Fibroblast of villous mesenchyme (primary cell): Measurements from ENCODE around the gene IFITM5. TPM values are rescaled to one million over a fixed set of nuclear protein-coding genes. Genes with fewer than 3 reads are reported as not detected.
"Not testable (repeated sequence)": the region's sequence is repeated elsewhere in the genome, so short reads cannot be mapped to it uniquely, and the experiment has no call there.

Experiments
- DNase-seq: peaks from one replicate; pipeline ENCODE4 v3.0.0-alpha.2; 2010; ENCODE audit warnings: low read depth
- H3K4me3 ChIP-seq: 2 replicates; pipeline ENCODE4 v1.5.1; 2011; ENCODE audit warnings: low read depth, mild to moderate bottlenecking, low read length
- total RNA-seq: library from RNA; depleted of rRNA; stranded (reverse); fragments of >200 nt; gene quantifications from 2 replicates; pipeline ENCODE4 v1.2.3, GENCODE V29; 2012
- TF ChIP-seq, protein P1 (sequence below): IDR thresholded peaks from 2 replicates; pipeline ENCODE4 v1.5.1; 2012; ENCODE audit warnings: low read depth, mild to moderate bottlenecking, low read length; ENCODE audit not compliant: insufficient read depth

IFITM5 gene
- total RNA-seq, 1 donor: not detected

DNA sequence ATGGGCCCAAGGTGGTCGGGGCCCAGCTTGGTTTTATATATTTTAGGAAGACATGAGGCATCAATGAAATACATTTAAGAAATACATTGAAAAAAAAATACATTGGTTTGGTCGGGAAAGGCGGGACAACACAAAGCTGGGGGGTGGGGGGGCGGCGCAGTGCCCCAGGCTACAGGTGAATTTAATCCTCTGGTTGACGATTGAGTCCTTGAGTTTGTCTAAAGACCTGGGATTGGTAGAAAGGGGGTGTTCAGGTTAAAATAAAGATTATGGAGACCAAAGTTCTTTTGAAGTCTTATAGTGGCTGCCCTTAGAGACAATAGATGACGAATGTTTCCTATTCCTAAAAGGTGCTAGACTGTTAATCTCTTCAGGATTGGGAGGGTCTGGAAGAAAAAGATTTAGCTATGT lies 17.6 kb upstream of the IFITM5 start:
- DNase-seq: no peak
- peak overlapping the region; percentile 79 for H3K4me3 ChIP-seq
- TF ChIP-seq, protein P1, sequence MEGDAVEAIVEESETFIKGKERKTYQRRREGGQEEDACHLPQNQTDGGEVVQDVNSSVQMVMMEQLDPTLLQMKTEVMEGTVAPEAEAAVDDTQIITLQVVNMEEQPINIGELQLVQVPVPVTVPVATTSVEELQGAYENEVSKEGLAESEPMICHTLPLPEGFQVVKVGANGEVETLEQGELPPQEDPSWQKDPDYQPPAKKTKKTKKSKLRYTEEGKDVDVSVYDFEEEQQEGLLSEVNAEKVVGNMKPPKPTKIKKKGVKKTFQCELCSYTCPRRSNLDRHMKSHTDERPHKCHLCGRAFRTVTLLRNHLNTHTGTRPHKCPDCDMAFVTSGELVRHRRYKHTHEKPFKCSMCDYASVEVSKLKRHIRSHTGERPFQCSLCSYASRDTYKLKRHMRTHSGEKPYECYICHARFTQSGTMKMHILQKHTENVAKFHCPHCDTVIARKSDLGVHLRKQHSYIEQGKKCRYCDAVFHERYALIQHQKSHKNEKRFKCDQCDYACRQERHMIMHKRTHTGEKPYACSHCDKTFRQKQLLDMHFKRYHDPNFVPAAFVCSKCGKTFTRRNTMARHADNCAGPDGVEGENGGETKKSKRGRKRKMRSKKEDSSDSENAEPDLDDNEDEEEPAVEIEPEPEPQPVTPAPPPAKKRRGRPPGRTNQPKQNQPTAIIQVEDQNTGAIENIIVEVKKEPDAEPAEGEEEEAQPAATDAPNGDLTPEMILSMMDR: no peak

DNA sequence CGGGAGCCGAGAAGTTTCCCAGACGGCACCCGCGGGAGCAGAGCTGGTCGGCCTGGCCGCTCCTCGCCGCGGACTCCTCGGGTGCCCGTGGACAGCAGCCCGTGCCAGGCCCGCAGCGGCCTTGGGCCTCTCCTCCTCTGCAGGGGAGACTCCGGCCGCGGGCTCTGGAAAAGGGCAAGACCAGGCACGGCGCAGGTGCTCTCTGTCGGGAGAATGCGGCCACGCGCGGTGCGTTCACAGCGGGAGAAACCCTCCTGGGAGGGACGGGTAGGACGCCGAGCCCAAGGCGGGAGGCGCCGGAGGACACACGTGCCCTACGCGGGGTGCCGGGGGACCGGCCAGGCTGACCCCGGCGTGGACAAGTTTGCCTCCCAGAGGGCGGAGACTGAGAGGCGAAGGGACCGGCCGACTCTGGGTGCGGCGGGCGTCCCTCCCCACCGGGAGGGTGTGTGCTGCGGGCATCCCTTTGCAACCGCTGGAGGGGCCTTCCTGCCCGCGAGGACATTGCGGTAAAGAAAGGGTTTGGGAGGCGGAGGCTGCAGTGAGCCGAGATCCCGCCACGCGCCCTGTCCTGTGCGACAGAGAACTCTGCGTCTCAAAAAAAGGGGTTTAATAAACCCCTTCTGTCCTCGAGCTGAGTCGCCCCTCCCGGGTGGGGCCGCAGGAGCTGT lies 16.8 kb upstream of the IFITM5 start:
- peak overlapping the region; percentile 79 for H3K4me3 ChIP-seq
- TF ChIP-seq, protein P1: no peak
- DNase-seq: peak; percentile 33

DNA sequence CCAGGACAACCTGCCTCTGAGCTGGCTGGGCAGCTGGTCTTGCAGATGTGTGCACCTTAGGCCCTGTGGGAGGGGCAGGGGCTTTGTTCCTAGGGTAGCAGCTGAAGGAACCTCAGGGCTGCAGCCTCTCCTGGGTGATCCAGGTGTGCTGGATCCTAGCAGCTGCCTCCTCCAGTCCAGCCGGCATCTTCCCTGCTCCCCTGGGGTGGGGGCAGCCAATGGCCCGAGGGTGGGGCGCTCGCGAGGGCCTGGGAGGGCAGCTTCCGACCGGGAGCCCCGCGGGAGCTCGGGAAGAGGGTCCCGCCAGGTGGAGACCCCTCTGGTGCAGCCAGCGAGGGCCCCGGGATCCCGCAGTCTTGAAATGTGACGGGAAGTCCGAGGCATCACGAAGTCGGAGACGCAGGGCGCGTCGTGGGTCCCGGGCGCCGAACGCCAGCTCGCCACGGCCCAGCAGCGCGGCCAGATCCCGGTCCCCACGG lies 16.2 kb upstream of the IFITM5 start:
- peak; percentile 5 for DNase-seq
- H3K4me3 ChIP-seq: peak overlapping the region; percentile 79
- TF ChIP-seq, protein P1: no peak

DNA sequence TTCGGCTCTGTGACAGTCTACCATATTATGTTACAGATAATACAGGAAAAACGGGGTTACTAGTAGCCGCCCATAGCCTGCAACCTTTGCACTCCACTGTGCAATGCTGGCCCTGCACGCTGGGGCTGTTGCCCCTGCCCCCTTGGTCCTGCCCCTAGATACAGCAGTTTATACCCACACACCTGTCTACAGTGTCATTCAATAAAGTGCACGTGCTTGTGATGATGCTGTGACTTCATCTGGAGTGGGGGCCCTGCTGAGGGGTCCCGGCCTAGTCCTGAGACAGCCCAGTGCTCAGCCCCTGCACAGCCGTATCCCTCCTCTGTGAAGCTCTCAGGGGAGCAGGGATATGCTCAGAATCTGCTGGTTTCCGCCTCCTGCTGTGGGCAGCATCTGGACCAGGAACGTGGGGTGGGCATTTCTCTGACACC lies 15.7 kb upstream of the IFITM5 start:
- peak overlapping the region; percentile 79 for H3K4me3 ChIP-seq
- peak; percentile 12 for DNase-seq
- TF ChIP-seq, protein P1: no peak

DNA sequence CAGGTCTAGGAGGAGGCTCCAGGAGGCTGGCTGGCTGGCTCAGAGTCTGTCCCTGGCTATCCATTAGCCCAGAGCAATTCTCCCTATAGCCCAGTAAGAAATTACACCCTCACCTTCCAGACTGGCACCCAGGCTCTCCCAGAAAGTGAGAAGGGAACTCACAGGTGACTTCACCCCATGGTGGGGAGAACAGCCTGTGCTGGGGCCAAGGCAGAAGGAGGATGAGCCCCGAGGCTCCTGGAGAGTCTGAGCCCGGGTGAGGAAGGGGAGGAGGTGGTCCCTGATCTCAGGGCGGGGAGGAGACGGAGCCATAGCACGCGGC lies 15.2 kb upstream of the IFITM5 start:
- peak overlapping the region; percentile 79 for H3K4me3 ChIP-seq
- DNase-seq: not testable (repeated sequence)

DNA sequence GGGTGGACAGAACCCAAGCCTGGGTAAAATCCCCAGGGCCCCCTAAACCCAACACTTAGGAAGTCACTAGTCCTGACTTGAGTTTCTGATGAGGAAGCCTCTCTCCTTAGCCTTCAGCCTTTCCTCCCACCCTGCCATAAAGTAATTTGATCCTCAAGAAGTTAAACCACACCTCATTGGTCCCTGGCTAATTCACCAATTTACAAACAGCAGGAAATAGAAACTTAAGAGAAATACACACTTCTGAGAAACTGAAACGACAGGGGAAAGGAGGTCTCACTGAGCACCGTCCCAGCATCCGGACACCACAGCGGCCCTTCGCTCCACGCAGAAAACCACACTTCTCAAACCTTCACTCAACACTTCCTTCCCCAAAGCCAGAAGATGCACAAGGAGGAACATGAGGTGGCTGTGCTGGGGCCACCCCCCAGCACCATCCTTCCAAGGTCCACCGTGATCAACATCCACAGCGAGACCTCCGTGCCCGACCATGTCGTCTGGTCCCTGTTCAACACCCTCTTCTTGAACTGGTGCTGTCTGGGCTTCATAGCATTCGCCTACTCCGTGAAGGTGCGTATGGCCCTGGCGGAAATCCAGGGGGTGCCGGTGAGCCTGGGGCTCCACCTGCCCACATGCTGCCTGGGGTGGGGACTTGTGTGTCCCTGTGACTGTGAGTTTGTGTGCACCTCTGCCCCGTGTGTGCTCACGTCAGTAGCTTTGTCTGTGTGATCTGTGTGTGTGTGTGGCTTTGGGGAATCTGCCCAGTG lies 14.6 kb upstream of the IFITM5 start, which contains the start of gene IFITM1:
Gene IFITM1 (plus strand): TSS at position 254 of the 767 bp plus-strand sequence. CDS start 131 bp downstream, at position 385.
- TF ChIP-seq, protein P1: no peak
- H3K4me3 ChIP-seq: peak within 1 kb of the TSS; percentile 79
- peak; percentile 96 for DNase-seq

DNA sequence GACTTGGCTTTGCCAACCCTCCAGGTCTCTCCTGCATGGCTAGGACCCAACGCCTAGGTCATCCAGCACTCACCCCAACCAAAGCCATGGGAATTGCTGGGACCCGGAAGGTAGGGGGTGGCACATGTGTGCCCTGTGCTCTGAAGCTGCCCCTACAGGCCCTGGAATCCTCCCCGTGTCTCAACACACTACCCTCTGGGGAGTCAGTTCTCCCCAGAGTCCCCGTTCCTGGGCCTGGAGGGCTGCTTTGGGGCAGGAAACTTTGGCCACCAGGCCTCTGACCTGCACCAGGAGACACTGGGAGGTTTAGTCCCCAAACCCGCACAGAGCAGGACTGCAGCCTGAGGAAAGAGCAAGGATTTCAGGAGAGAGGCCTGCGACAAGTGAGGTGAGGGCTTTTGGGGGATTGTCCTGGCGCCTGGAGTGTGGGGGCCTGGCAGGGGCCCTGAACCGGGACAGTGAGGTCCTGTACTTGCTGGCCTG lies 14.0 kb upstream of the IFITM5 start:
- DNase-seq: no peak
- peak overlapping the region; percentile 79 for H3K4me3 ChIP-seq

More for the DNA sequence above, 14.0 kb upstream of the IFITM5 start:
- TF ChIP-seq, protein P1: no peak
